Activated CD4-positive, alpha-beta T cell treated with anti-CD3 and anti-CD28 coated beads, Interleukin-2, amount 10 ng/mL, durations not matched to agents 24 days and 14 days (primary cell): ENCODE data around the gene CHFR. TPM values are rescaled to one million over a fixed set of nuclear protein-coding genes. Genes with fewer than 3 reads are reported as not detected.

Experiments used
- total RNA-seq: library from RNA; stranded (reverse); gene quantifications from 2 replicates; pipeline ENCODE4 v1.2.3, GENCODE V29; 2022

The CHFR gene
- total RNA-seq, 1 donor from 2014 or later: 60.7 TPM

Other genes starting within 250 kb of the CHFR start
- gene POLE, start 200.3 kb downstream of the CHFR start, total RNA-seq: 171 and 180 TPM in 2 replicates
- gene PXMP2, start 200.0 kb downstream of the CHFR start, total RNA-seq: 24.4 and 24.6 TPM in 2 replicates
- gene PGAM5, start 176.8 kb downstream of the CHFR start, total RNA-seq: 104 and 110 TPM in 2 replicates
- gene ANKLE2, start 125.8 kb downstream of the CHFR start, total RNA-seq: 137 and 155 TPM in 2 replicates
- 67.6 and 68.1 TPM in 2 replicates for gene GOLGA3, start 58.7 kb downstream of the CHFR start, total RNA-seq
- gene ZNF605, start 68.7 kb upstream of the CHFR start, total RNA-seq: 6.6 and 7.6 TPM in 2 replicates
- gene ZNF26, start 98.8 kb upstream of the CHFR start, total RNA-seq: 18.3 and 20.1 TPM in 2 replicates
- 20.1 and 23.1 TPM in 2 replicates for gene ZNF84, start 149.9 kb upstream of the CHFR start, total RNA-seq
- gene ZNF140, start 193.3 kb upstream of the CHFR start, total RNA-seq: 12.7 and 14.5 TPM in 2 replicates
- gene ZNF891, start 242.7 kb upstream of the CHFR start, total RNA-seq: 2.2 and 2.4 TPM in 2 replicates
- 3.3 and 4.2 TPM in 2 replicates for gene ZNF10, start 243.0 kb upstream of the CHFR start, total RNA-seq